Measurements from ENCODE around the gene GRID1.

The GRID1 gene

GRCh38 chr10:86226781-86227201, 139.8 kb downstream of the GRID1 start:
- no peak for DNase-seq (ENCODE audit: low read depth)
- no peak overlapping the region for H3K4me3 ChIP-seq (ENCODE audit: low read depth, low read length)

- H3K4me3 ChIP-seq (ENCODE audit: low read depth, low read length): no peak overlapping the region
- no peak for DNase-seq (ENCODE audit: low read depth)
Observed at GRCh38 chr10:86226016-86226415, 140.6 kb downstream of the GRID1 start.

GRCh38 chr10:86225103-86225782, 141.4 kb downstream of the GRID1 start:
- H3K4me3 ChIP-seq (ENCODE audit: low read depth, low read length): no peak overlapping the region
- peak; percentile 0 for DNase-seq (ENCODE audit: low read depth)

GRCh38 chr10:86224354-86225102, 142.1 kb downstream of the GRID1 start:
- DNase-seq (ENCODE audit: low read depth): no peak
- H3K4me3 ChIP-seq (ENCODE audit: low read depth, low read length): no peak overlapping the region

- no peak overlapping the region for H3K4me3 ChIP-seq (ENCODE audit: low read depth, low read length)
- DNase-seq (ENCODE audit: low read depth): no peak
Observed at GRCh38 chr10:86223256-86223655, 143.3 kb downstream of the GRID1 start.

GRCh38 chr10:86222687-86223086, 143.9 kb downstream of the GRID1 start:
- DNase-seq (ENCODE audit: low read depth): no peak

GRCh38 chr10:86222336-86222650, 144.3 kb downstream of the GRID1 start:
- DNase-seq (ENCODE audit: low read depth): no peak

More at GRCh38 chr10:86222687-86223086, 143.9 kb downstream of the GRID1 start:
- H3K4me3 ChIP-seq (ENCODE audit: low read depth, low read length): no peak overlapping the region

GRCh38 chr10:86221442-86222335, 144.9 kb downstream of the GRID1 start:
- H3K4me3 ChIP-seq (ENCODE audit: low read depth, low read length): no peak overlapping the region
- no peak for DNase-seq (ENCODE audit: low read depth)

More at GRCh38 chr10:86222336-86222650, 144.3 kb downstream of the GRID1 start:
- H3K4me3 ChIP-seq (ENCODE audit: low read depth, low read length): no peak overlapping the region

GRCh38 chr10:86220626-86221025, 146.0 kb downstream of the GRID1 start:
- H3K4me3 ChIP-seq (ENCODE audit: low read depth, low read length): no peak overlapping the region
- no peak for DNase-seq (ENCODE audit: low read depth)

GRCh38 chr10:86219271-86219670, 147.3 kb downstream of the GRID1 start:
- DNase-seq (ENCODE audit: low read depth): no peak
- no peak overlapping the region for H3K4me3 ChIP-seq (ENCODE audit: low read depth, low read length)

- H3K4me3 ChIP-seq (ENCODE audit: low read depth, low read length): no peak overlapping the region
- no peak for DNase-seq (ENCODE audit: low read depth)
Observed at GRCh38 chr10:86218842-86219241, 147.8 kb downstream of the GRID1 start.

GRCh38 chr10:86218160-86218559, 148.4 kb downstream of the GRID1 start:
- no peak for DNase-seq (ENCODE audit: low read depth)
- no peak overlapping the region for H3K4me3 ChIP-seq (ENCODE audit: low read depth, low read length)

GRCh38 chr10:86217371-86218080, 149.1 kb downstream of the GRID1 start:
- no peak overlapping the region for H3K4me3 ChIP-seq (ENCODE audit: low read depth, low read length)
- no peak for DNase-seq (ENCODE audit: low read depth)

GRCh38 chr10:86216886-86217285, 149.7 kb downstream of the GRID1 start:
- H3K4me3 ChIP-seq (ENCODE audit: low read depth, low read length): no peak overlapping the region
- DNase-seq (ENCODE audit: low read depth): no peak

- H3K4me3 ChIP-seq (ENCODE audit: low read depth, low read length): no peak overlapping the region
- DNase-seq (ENCODE audit: low read depth): no peak
Observed at GRCh38 chr10:86215712-86216111, 150.9 kb downstream of the GRID1 start.

GRCh38 chr10:86215046-86215445, 151.5 kb downstream of the GRID1 start:
- no peak overlapping the region for H3K4me3 ChIP-seq (ENCODE audit: low read depth, low read length)
- DNase-seq (ENCODE audit: low read depth): no peak

GRCh38 chr10:86213148-86213547, 153.4 kb downstream of the GRID1 start:
- no peak for DNase-seq (ENCODE audit: low read depth)

GRCh38 chr10:86212391-86212700, 154.2 kb downstream of the GRID1 start:
- H3K4me3 ChIP-seq (ENCODE audit: low read depth, low read length): no peak overlapping the region
- DNase-seq (ENCODE audit: low read depth): no peak

More at GRCh38 chr10:86213148-86213547, 153.4 kb downstream of the GRID1 start:
- H3K4me3 ChIP-seq (ENCODE audit: low read depth, low read length): no peak overlapping the region

- no peak overlapping the region for H3K4me3 ChIP-seq (ENCODE audit: low read depth, low read length)
- DNase-seq (ENCODE audit: low read depth): no peak
Observed at GRCh38 chr10:86211691-86212390, 154.8 kb downstream of the GRID1 start.

Data from skeletal muscle cell (primary cell).